Measurements from ENCODE around the gene BCS1L. TPM values are rescaled to one million over a fixed set of nuclear protein-coding genes. Genes with fewer than 3 reads are reported as not detected.
A peak's percentile ranks its signal among the peaks of the same experiment; 100 is the strongest.

BCS1L gene
- total RNA-seq, 1 donor from 2014 or later = 39.0 TPM

GRCh38 chr2:218635719-218636118, 23.8 kb upstream of the BCS1L start:
- Mint-ChIP-seq H3K27me3 (ENCODE audit: unreplicated experiment) (peaks cover 6% of the 10 kb centered on the region), H3K4me3 (ENCODE audit: unreplicated experiment) (peak overlapping the region; percentile 32), H3K9me3 (ENCODE audit: unreplicated experiment) (no peaks in the 10 kb centered on the region), H3K4me1 (ENCODE audit: unreplicated experiment) (peaks cover 44% of the 10 kb centered on the region), H3K27ac (ENCODE audit: unreplicated experiment) (peak overlapping the region; percentile 16), H3K36me3 (ENCODE audit: low read depth, unreplicated experiment) (peaks cover 69% of the 10 kb centered on the region)
- TF ChIP-seq, protein P1, sequence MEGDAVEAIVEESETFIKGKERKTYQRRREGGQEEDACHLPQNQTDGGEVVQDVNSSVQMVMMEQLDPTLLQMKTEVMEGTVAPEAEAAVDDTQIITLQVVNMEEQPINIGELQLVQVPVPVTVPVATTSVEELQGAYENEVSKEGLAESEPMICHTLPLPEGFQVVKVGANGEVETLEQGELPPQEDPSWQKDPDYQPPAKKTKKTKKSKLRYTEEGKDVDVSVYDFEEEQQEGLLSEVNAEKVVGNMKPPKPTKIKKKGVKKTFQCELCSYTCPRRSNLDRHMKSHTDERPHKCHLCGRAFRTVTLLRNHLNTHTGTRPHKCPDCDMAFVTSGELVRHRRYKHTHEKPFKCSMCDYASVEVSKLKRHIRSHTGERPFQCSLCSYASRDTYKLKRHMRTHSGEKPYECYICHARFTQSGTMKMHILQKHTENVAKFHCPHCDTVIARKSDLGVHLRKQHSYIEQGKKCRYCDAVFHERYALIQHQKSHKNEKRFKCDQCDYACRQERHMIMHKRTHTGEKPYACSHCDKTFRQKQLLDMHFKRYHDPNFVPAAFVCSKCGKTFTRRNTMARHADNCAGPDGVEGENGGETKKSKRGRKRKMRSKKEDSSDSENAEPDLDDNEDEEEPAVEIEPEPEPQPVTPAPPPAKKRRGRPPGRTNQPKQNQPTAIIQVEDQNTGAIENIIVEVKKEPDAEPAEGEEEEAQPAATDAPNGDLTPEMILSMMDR (IDR thresholded peaks at IDR 0.05; ENCODE audit: unreplicated experiment) = no peak
- no peak for DNase-seq (ENCODE audit: low spot score)

GRCh38 chr2:218638372-218638771, 21.1 kb upstream of the BCS1L start:
- Mint-ChIP-seq H3K9me3 (ENCODE audit: unreplicated experiment) (no peaks in the 10 kb centered on the region), H3K4me3 (ENCODE audit: unreplicated experiment) (no peak overlapping the region), H3K36me3 (ENCODE audit: low read depth, unreplicated experiment) (peaks cover 56% of the 10 kb centered on the region), H3K27me3 (ENCODE audit: unreplicated experiment) (peaks cover 5% of the 10 kb centered on the region), H3K4me1 (ENCODE audit: unreplicated experiment) (peaks cover 39% of the 10 kb centered on the region), H3K27ac (ENCODE audit: unreplicated experiment) (no peak overlapping the region)
- no peak for DNase-seq (ENCODE audit: low spot score)
- TF ChIP-seq, protein P1 (IDR thresholded peaks at IDR 0.05; ENCODE audit: unreplicated experiment) = no peak

DNA sequence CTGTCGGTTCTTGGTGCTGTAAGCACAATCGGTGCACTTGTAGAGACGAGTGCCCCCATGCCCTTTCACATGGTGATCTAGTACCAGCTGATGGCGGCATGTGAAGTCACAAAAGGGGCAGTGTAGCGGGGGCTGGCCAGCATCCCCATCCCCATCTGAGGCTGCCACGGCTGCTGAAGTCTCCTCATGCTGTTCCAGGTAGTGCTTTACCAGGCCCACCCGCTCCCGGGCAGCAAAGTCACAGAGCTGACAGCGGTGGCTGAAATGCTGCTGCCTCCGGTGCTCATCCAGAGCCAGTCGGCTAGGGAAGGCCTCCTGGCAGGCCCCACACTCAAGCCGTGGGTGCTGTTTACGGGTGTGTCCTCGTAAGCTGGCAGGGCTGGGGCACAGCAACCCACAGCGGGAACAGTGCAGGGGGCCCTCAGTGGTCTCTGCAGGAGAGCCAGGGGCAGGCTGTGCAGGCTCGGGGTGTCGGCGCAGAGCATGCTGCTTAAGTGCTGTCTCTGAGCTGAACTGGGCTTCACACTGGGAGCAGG, 17.3 kb upstream of the BCS1L start:
- Mint-ChIP-seq H3K27me3 (ENCODE audit: unreplicated experiment) (peaks cover 6% of the 10 kb centered on the region), H3K4me1 (ENCODE audit: unreplicated experiment) (peaks cover 11% of the 10 kb centered on the region), H3K9me3 (ENCODE audit: unreplicated experiment) (no peaks in the 10 kb centered on the region), H3K36me3 (ENCODE audit: low read depth, unreplicated experiment) (peaks cover 31% of the 10 kb centered on the region), H3K27ac (ENCODE audit: unreplicated experiment) (peak overlapping the region; percentile 61), H3K4me3 (ENCODE audit: unreplicated experiment) (peak overlapping the region; percentile 24)
- TF ChIP-seq, protein P1 (IDR thresholded peaks at IDR 0.05; ENCODE audit: unreplicated experiment) = no peak
- no peak for DNase-seq (ENCODE audit: low spot score)

DNA sequence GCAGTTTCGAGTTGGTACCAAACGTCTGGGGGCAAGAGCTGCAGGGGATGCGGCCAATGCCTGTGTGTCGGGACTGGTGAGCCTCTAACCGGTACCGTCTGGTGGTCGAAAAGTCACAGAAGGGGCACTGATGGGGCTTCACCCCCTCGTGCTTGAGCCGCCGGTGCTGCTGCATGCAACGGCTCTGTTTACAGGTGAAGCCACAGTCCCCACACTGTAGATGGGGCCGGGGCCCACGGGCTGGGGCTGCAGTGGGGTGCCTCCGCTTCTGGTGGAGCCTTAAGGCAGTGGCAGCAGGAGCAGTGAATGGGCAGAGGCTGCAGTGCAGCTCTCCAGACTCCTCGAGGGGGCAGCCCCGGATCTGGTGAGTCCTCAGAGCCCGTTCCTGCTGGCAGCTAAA, 16.7 kb upstream of the BCS1L start:
- H3K27ac Mint-ChIP-seq (ENCODE audit: unreplicated experiment) = peak overlapping the region; percentile 36
- H3K4me3 Mint-ChIP-seq (ENCODE audit: unreplicated experiment) = no peak overlapping the region
- H3K36me3 Mint-ChIP-seq (ENCODE audit: low read depth, unreplicated experiment) = peaks cover 27% of the 10 kb centered on the region
- H3K4me1 Mint-ChIP-seq (ENCODE audit: unreplicated experiment) = peaks cover 11% of the 10 kb centered on the region
- no peaks in the 10 kb centered on the region for H3K9me3 Mint-ChIP-seq (ENCODE audit: unreplicated experiment)
- TF ChIP-seq, protein P1 (IDR thresholded peaks at IDR 0.05; ENCODE audit: unreplicated experiment) = no peak
- no peak for DNase-seq (ENCODE audit: low spot score)
- H3K27me3 Mint-ChIP-seq (ENCODE audit: unreplicated experiment) = peaks cover 6% of the 10 kb centered on the region

GRCh38 chr2:218643751-218644310, 15.7 kb upstream of the BCS1L start:
- Mint-ChIP-seq H3K4me3 (ENCODE audit: unreplicated experiment) (no peak overlapping the region), H3K27me3 (ENCODE audit: unreplicated experiment) (peaks cover 6% of the 10 kb centered on the region), H3K4me1 (ENCODE audit: unreplicated experiment) (peaks cover 11% of the 10 kb centered on the region), H3K27ac (ENCODE audit: unreplicated experiment) (no peak overlapping the region), H3K36me3 (ENCODE audit: low read depth, unreplicated experiment) (peaks cover 23% of the 10 kb centered on the region), H3K9me3 (ENCODE audit: unreplicated experiment) (no peaks in the 10 kb centered on the region)
- DNase-seq (ENCODE audit: low spot score) = no peak
- TF ChIP-seq, protein P1 (IDR thresholded peaks at IDR 0.05; ENCODE audit: unreplicated experiment) = no peak

Measured in endothelial cell (in vitro differentiated cells).